Measurements from ENCODE around the gene MBOAT7.
A peak's percentile ranks its signal among the peaks of the same experiment; 100 is the strongest.

Gene MBOAT7

DNA sequence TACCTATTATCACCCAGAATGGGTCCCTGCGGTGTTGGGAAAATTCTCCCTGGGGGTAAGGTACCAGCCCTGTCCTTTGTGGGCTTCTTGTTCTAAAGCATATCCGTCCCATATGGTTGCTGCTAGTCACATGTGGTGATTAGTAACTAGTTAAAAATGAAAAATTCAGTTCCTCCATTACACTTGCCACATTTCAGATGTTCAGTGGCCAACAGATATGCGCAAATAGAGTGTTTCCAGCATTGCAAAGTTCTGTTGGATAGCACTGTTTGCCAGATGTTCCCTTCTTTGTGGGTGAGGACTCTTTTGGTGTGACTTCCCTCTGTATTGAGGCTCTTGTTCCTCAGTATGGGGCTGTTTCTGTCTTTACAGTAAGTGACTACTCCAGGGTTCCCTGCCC lies 48.0 kb downstream of the MBOAT7 start:
- CTCF ChIA-PET, result no interaction called here
- TF ChIP-seq, protein P1, sequence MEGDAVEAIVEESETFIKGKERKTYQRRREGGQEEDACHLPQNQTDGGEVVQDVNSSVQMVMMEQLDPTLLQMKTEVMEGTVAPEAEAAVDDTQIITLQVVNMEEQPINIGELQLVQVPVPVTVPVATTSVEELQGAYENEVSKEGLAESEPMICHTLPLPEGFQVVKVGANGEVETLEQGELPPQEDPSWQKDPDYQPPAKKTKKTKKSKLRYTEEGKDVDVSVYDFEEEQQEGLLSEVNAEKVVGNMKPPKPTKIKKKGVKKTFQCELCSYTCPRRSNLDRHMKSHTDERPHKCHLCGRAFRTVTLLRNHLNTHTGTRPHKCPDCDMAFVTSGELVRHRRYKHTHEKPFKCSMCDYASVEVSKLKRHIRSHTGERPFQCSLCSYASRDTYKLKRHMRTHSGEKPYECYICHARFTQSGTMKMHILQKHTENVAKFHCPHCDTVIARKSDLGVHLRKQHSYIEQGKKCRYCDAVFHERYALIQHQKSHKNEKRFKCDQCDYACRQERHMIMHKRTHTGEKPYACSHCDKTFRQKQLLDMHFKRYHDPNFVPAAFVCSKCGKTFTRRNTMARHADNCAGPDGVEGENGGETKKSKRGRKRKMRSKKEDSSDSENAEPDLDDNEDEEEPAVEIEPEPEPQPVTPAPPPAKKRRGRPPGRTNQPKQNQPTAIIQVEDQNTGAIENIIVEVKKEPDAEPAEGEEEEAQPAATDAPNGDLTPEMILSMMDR (IDR thresholded peaks at IDR 0.05; ENCODE audit: control extremely low read depth, extremely low read depth, low read depth, missing control alignments), result no peak
- POLR2A ChIA-PET, result no interaction called here
- DNase-seq (ENCODE audit: extremely low spot score), result no peak

DNA sequence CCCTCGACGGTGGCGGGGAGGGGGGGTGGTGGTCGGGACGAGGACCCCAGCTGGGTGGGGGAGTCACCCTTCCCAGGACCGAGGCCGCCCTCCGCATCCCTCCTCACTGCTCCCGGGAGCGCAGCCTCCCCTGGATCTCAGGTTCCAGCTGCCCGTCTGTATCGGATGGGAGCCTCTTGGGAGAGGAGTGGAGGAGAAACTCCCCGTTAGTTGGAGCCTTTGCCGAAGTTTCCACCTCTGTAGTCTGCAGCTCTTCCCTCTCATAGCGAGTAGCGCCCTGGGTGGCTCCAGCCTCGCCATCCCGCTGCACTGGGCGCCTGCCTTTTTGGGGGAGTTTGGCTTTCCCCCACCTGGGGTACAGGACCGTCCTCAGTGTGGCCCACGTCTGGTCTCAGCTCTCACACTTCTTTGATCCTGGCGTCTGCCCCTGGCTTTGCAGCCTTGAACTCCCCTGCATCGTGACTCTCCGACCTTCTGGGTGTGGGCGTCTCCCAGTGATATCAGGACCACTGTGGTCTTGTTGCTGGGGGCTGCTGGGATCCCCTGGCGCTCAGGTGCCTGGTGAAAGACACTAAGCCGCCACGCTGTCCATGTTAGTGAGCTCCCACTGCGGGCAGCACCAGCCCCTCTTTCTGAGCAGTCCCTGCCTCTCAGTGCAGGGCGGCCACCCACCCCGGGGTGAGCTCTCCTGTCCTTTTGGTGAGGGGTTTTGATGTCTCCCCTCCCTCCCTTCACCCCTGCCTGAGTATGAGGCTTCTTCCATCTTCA lies 50.7 kb downstream of the MBOAT7 start:
- ChIA-PET POLR2A (interaction anchor here (0.6 to 1.6 kb wide), 2 partner anchors 51 to 72 kb away, joined by 4 to 5 read pairs; partner anchors contain the start of gene MBOAT7), CTCF (interaction anchor here (0.8 to 1.4 kb wide), 3 partner anchors 19 to 94 kb away, joined by 3 to 4 read pairs (median 3); partner anchors contain the start of gene LENG1)
- TF ChIP-seq, protein P1 (IDR thresholded peaks at IDR 0.05; ENCODE audit: control extremely low read depth, extremely low read depth, low read depth, missing control alignments), result no peak
- DNase-seq (ENCODE audit: extremely low spot score), result no peak

DNA sequence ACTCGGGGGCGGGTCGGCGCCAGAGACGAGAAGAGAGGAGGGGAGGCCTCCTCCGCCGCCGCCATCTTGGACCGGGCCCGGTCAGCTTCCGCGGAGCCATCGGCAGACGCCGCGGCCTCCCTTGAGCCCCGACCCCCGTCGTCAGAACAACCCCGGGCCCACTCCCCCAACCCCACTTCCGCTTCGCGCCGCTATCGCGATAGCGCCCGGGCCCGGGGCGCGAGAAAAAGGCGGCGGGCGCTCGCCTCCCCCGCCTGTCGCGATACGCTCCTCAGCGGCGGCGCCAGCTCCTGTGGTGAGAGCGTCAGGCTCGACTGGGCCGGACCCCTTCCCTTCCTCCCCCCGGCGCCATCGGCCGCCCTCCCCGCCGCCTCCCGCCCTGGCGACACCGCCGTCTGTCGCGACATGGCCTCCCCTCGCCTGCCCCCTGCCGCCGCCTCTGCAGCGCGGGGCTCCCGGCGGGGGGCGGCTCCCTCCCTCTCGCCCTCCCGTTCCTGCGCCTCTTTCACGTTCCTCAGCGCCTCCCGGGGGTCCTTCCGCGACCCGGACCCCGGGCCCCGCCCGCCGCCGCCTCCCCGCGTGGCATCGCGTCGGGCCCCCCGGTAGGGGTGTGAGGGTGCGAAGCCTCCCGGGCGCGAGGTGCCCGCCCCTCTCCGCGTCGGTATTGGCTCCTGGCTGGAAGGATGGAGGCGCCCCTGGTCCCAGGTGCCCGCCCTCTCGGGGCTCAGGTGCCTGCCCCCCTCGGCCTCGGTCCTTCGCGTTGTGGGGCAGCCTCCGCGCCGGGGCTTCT lies 51.5 kb downstream of the MBOAT7 start, which contains the start of gene CNOT3:
TSS of gene CNOT3 (plus strand) at position 64 of the 790 bp plus-strand sequence. CDS start 5,217 bp downstream, outside the sequence.
- POLR2A ChIA-PET, result interaction anchor here (0.6 to 1.7 kb wide), 11 partner anchors 13 to 311 kb away, joined by 4 to 18 read pairs (median 7); partner anchors contain the start of genes LENG1, LENG8, MBOAT7 and MYADM
- DNase-seq (ENCODE audit: extremely low spot score), result peak; percentile 40
- CTCF ChIA-PET, result interaction anchor here (0.9 to 1.5 kb wide), 5 partner anchors 9 to 33 kb away, joined by 3 to 12 read pairs (median 3); partner anchors contain the start of genes LENG1, PRPF31 and TFPT
- TF ChIP-seq, protein P1 (IDR thresholded peaks at IDR 0.05; ENCODE audit: control extremely low read depth, extremely low read depth, low read depth, missing control alignments), result no peak

DNA sequence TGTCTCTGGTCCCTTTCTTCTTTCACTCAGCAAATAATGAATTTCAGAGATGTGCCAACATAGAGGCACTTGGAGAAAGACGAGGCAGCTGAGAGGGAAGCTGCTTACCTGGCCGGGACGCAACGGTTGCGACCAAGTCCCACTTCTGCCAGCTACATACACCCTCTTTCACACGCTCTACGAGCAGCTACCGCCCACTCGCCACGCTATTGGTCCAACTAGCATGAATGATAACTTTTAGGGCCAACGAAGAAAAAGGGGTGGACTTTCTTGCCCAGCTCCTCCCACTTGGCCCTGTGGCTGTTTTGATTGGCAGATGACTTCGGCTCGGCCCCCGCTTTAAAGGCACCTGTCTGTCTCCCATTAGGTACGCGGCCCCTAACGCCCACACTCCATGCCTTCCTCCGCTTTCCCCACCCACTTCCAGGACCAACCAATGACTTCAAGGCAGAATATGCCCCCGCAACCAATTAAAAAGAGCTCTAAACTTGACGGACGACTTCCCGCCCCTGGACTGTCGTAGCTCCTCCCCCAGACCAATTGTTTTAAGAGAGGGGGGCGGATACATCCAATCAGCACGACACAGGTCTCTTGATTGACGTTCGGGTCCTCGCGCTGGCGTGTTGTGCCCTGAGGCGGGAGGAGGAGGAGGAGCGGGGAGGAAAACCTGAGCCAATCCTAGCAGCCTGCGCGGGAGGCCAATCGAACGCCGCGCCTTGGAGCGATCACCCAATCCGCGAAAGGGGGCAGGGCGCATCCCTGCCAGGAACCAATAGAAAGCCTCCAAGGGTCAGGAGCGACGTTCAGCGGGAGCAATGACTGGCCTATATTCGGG lies 52.3 kb downstream of the MBOAT7 start:
- CTCF ChIA-PET, result interaction anchor here (0.6 to 1.5 kb wide), 9 partner anchors 8 to 942 kb away, joined by 3 to 12 read pairs (median 3); partner anchors contain the start of genes LENG1, PRPF31 and TFPT

DNA sequence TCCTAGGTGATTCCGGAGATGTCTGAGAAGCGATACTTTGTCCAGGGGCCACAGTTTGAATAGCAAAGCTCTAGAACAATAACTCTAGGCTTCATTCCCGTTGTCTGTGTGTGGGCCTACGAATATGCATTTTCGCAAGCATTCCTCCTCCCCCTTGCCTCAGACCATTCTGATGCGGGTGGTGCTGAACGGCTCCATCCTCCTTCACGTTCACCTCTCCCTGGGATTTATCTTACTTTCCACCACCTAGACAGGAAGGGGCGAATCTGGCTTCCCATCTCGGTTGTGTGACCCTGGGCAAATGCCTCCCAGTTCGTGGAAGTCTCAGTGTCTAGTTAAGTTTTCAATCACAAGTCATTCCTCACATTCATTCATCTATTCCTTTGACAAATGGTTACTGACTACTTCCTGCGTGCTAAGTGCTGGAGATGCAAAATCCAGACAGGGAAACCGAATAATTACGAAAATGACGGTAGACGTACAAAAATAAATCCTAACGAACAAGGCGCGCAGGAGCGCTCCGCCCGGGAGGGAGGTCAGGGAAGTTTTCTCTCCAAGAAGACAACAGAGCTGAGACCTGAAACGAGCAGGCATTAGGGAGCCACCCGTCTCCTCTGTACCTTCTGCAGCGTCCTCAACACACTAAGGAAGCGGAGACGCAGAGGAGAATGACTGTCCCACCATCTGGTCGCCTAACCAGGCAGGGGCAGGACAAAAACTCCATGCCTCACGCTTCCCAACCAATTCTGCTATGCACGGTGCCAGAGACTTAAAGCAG lies 53.1 kb downstream of the MBOAT7 start:
- TF ChIP-seq, protein P1 (IDR thresholded peaks at IDR 0.05; ENCODE audit: control extremely low read depth, extremely low read depth, low read depth, missing control alignments), result no peak
- ChIA-PET CTCF (interaction anchor here (0.7 to 1.5 kb wide), 5 partner anchors 21 to 941 kb away, joined by 3 to 12 read pairs (median 3); partner anchors contain the start of genes LENG1, PRPF31 and TFPT), POLR2A (interaction anchor here (0.6 to 1.7 kb wide), 13 partner anchors 14 to 1263 kb away, joined by 3 to 18 read pairs (median 5); partner anchors contain the start of genes LENG1, LENG8, MBOAT7 and MYADM)
- DNase-seq (ENCODE audit: extremely low spot score), result no peak

More for the DNA sequence above, 52.3 kb downstream of the MBOAT7 start:
- peak; percentile 97 for DNase-seq (ENCODE audit: extremely low spot score)
- TF ChIP-seq, protein P1 (IDR thresholded peaks at IDR 0.05; ENCODE audit: control extremely low read depth, extremely low read depth, low read depth, missing control alignments), result no peak
- POLR2A ChIA-PET, result interaction anchor here (0.7 to 1.7 kb wide), 13 partner anchors 11 to 1262 kb away, joined by 3 to 18 read pairs (median 5); partner anchors contain the start of genes LENG1, LENG8, MBOAT7 and MYADM

All from GM10248 (cell line).